Parathyroid adenoma (tissue), 2 donors: Measurements from ENCODE around the gene LRP4.
A peak's percentile ranks its signal among the peaks of the same experiment; 100 is the strongest.

Source experiments
- H2AFZ ChIP-seq: fragments of 300-600 bp; sonication (generic); one replicate; pipeline ENCODE4 v1.7.0; 2017; ENCODE audit warnings: antibody characterized with exemption, mild to moderate bottlenecking
- H3K27ac ChIP-seq: fragments of 300-600 bp; sonication (generic); one replicate; pipeline ENCODE4 v1.7.0; 2017
- H3K27me3 ChIP-seq: fragments of 300-600 bp; sonication (generic); one replicate; pipeline ENCODE4 v1.7.0; 2017; ENCODE audit warnings: low read length; ENCODE audit not compliant: control insufficient read depth, insufficient read depth
- H3K36me3 ChIP-seq: fragments of 300-600 bp; sonication (generic); one replicate; pipeline ENCODE4 v1.7.0; 2017; ENCODE audit warnings: low read length; ENCODE audit not compliant: control insufficient read depth, insufficient read depth
- H3K4me1 ChIP-seq: fragments of 300-600 bp; sonication (generic); one replicate; pipeline ENCODE4 v1.7.0; 2017; ENCODE audit warnings: control low read depth
- H3K4me2 ChIP-seq: fragments of 300-600 bp; sonication (generic); one replicate; pipeline ENCODE4 v1.7.0; 2017; ENCODE audit warnings: low read length
- H3K4me3 ChIP-seq: fragments of 300-600 bp; sonication (generic); one replicate; pipeline ENCODE4 v1.7.0; 2017; ENCODE audit warnings: low read depth, low read length
- H3K79me2 ChIP-seq: fragments of 300-600 bp; sonication (generic); one replicate; pipeline ENCODE4 v1.7.0; 2017; ENCODE audit warnings: control low read depth
- H3K9ac ChIP-seq: fragments of 300-600 bp; sonication (generic); one replicate; pipeline ENCODE4 v1.7.0; 2017; ENCODE audit warnings: mild to moderate bottlenecking
- H3K9me3 ChIP-seq: fragments of 300-600 bp; sonication (generic); one replicate; pipeline ENCODE4 v1.7.0; 2017; ENCODE audit warnings: low read length; ENCODE audit not compliant: control insufficient read depth
- TF ChIP-seq, protein P1 (sequence below): fragments of 300-600 bp; sonication (generic); IDR thresholded peaks from one replicate; pipeline ENCODE4 v1.7.0; 2017; ENCODE audit warnings: antibody characterized with exemption, mild to moderate bottlenecking
- donor health status: primary hyperparathyroidism.

Gene LRP4

DNA sequence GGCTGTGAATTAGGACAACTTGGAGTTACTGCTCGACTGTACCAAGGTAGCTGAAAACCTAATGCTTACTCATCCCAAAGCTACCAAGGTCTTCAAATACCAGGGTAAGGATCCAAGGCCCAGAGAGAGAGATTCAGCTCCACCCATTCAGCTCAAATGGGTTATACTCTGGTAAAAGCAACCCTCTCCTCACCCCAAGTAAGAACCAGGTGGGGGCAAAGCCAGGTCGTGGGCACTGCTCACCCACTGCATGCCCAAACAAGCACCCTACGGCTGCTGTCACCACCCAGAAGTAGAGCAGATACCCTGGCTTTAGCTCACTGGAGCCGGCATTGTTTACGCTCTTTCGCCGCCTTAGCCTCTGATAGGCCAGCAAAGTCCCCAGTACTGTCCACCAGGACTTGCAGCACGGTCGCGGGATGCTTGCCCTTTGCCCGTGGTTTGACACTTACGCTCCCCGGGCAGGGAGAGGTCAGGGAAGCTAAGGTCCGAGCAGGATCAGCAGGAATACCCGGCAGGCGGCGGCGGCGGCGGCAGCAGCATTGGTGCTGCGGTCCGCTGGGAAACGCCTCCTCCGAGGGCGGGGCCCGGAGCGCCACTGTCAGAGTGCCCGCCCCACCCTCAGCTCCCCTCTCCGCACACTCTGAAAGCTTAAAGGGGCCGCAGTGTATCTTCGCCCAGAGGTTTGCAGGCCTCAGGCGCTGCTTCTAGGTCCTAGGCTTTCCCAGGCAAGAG is 91.9 kb downstream of the LRP4 start:
- Histone ChIP-seq H3K9ac (no peak overlapping the region), H3K79me2 (peaks cover 5% of the 10 kb centered on the region), H3K4me1 (peaks cover 2% of the 10 kb centered on the region), H3K4me3 (peak overlapping the region; percentile 64), H3K27me3 (no peaks in the 10 kb centered on the region), H3K4me2 (peak overlapping the region; percentile 74), H3K27ac (peak overlapping the region; percentile 57), H3K9me3 (no peaks in the 10 kb centered on the region), H2AFZ (peak overlapping the region; percentile 79), H3K36me3 (no peaks in the 10 kb centered on the region)
- TF ChIP-seq, protein P1, sequence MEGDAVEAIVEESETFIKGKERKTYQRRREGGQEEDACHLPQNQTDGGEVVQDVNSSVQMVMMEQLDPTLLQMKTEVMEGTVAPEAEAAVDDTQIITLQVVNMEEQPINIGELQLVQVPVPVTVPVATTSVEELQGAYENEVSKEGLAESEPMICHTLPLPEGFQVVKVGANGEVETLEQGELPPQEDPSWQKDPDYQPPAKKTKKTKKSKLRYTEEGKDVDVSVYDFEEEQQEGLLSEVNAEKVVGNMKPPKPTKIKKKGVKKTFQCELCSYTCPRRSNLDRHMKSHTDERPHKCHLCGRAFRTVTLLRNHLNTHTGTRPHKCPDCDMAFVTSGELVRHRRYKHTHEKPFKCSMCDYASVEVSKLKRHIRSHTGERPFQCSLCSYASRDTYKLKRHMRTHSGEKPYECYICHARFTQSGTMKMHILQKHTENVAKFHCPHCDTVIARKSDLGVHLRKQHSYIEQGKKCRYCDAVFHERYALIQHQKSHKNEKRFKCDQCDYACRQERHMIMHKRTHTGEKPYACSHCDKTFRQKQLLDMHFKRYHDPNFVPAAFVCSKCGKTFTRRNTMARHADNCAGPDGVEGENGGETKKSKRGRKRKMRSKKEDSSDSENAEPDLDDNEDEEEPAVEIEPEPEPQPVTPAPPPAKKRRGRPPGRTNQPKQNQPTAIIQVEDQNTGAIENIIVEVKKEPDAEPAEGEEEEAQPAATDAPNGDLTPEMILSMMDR = no peak

DNA sequence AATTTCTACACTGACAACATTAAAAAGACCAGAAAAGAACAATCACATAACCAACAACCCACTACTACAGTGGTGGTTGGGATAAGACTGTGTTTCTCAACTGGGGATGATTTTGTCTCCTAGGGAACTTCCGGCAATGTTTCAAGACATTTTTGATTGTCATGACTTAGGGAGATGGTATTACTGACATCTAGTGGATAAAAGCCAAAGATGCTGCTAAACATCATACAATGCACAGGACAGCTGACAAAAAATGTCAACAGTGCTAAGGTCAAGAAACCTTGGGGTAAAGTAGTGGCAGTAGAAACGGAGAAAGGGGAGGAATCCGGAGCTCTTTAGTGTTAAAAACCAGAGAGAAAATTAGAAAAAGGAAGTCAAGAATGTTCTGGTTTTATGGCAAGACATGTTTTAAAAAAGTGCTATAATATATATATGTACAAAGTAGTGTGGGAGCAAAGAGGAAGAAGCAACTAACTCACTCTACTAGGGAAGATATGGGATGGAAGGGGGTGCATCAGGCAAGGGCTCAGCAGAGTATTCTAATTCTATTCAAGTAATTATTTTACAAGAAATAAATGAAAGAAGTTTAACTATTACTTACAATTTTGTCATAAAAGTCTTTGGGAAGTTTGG is 109.4 kb downstream of the LRP4 start:
- Histone ChIP-seq H3K27ac (no peak overlapping the region), H2AFZ (no peak overlapping the region), H3K79me2 (no peaks in the 10 kb centered on the region), H3K4me1 (no peaks in the 10 kb centered on the region), H3K27me3 (no peaks in the 10 kb centered on the region), H3K36me3 (no peaks in the 10 kb centered on the region), H3K4me3 (no peak overlapping the region), H3K9ac (no peak overlapping the region), H3K4me2 (no peak overlapping the region), H3K9me3 (no peaks in the 10 kb centered on the region)
- TF ChIP-seq, protein P1 = no peak
